ENCODE results near the gene CLCN5.

The CLCN5 gene

DNA sequence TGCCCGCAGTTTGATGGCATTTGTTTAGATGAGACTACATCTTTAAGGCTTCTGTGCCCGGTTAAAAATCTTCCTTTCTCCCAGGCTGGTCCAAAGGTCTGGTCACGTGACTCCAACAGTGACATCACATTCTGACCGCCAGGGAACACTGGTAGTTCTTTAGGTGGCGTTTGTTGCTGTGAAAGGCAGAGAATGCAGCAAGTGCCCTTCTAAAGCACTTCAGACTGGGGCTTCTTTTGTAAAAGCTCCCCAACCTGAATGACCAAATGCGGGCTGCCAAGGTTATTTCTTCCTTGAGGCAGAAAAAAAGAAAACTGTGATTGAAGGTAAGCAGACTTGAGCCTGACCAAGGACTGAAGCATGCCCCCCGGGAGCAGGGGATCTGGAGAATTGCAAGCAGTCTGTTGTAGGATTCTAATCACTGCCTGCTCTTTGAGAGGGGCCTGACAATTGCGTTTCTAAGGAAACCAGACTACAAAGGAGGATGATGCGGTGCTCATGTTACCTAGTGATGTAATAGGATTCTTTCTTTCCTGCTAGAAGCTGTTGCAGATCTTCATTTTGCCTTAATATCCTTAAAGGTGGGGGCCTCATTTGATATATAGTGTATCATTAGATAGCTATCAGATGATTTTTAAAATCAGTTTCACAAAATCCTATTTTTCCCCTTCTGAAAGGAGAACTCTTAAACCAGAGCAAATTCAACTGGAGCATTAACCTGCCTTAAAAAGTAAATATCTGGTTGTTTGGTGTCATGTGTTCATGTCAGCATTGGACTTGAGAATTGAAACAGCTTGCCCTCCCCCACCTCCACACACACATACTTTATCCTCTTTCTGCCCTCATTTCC is 145.3 kb downstream of the CLCN5 start:
- Mint-ChIP-seq H3K9me3 (peaks cover 2% of the 10 kb centered on the region), H3K4me1 (peaks cover 7% of the 10 kb centered on the region), H3K27me3 (ENCODE audit: low read depth) (no peaks in the 10 kb centered on the region), H3K36me3 (ENCODE audit: low read depth) (peaks cover 9% of the 10 kb centered on the region), H3K4me3 (peak overlapping the region; percentile 34 to 65 (median 63)), H3K27ac (peak overlapping the region; percentile 85 to 94 (median 92))
- TF ChIP-seq, protein P1, sequence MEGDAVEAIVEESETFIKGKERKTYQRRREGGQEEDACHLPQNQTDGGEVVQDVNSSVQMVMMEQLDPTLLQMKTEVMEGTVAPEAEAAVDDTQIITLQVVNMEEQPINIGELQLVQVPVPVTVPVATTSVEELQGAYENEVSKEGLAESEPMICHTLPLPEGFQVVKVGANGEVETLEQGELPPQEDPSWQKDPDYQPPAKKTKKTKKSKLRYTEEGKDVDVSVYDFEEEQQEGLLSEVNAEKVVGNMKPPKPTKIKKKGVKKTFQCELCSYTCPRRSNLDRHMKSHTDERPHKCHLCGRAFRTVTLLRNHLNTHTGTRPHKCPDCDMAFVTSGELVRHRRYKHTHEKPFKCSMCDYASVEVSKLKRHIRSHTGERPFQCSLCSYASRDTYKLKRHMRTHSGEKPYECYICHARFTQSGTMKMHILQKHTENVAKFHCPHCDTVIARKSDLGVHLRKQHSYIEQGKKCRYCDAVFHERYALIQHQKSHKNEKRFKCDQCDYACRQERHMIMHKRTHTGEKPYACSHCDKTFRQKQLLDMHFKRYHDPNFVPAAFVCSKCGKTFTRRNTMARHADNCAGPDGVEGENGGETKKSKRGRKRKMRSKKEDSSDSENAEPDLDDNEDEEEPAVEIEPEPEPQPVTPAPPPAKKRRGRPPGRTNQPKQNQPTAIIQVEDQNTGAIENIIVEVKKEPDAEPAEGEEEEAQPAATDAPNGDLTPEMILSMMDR (IDR thresholded peaks at IDR 0.05; ENCODE audit: unreplicated experiment in 3 of 3): peak in 2 of 3 experiments; percentile 12 to 14

- TF ChIP-seq, protein P1 (IDR thresholded peaks at IDR 0.05; ENCODE audit: unreplicated experiment in 3 of 3): no peak
- peak overlapping the region; percentile 85 to 94 (median 92) for H3K27ac Mint-ChIP-seq
- peaks cover 7% of the 10 kb centered on the region for H3K4me1 Mint-ChIP-seq
- H3K36me3 Mint-ChIP-seq (ENCODE audit: low read depth): peaks cover 9% of the 10 kb centered on the region
- H3K9me3 Mint-ChIP-seq: peaks cover 2% of the 10 kb centered on the region
- peak overlapping the region; percentile 32 to 63 (median 34) for H3K4me3 Mint-ChIP-seq
- no peaks in the 10 kb centered on the region for H3K27me3 Mint-ChIP-seq (ENCODE audit: low read depth)
These were observed 145.8 kb downstream of the CLCN5 start for GRCh38 chrX:50068285-50068563.

- no peaks in the 10 kb centered on the region for H3K27me3 Mint-ChIP-seq (ENCODE audit: low read depth)
- TF ChIP-seq, protein P1 (IDR thresholded peaks at IDR 0.05; ENCODE audit: unreplicated experiment in 3 of 3): no peak
- H3K9me3 Mint-ChIP-seq: peaks cover 2% of the 10 kb centered on the region
- H3K27ac Mint-ChIP-seq: peak overlapping the region in 2 of 3 experiments; percentile 43 to 92
- no peak overlapping the region for H3K4me3 Mint-ChIP-seq
- H3K36me3 Mint-ChIP-seq (ENCODE audit: low read depth): peaks cover 9% of the 10 kb centered on the region
- peaks cover 7% of the 10 kb centered on the region for H3K4me1 Mint-ChIP-seq
These were observed 146.5 kb downstream of the CLCN5 start for GRCh38 chrX:50068893-50069292.

GRCh38 chrX:50071494-50071893 is 149.1 kb downstream of the CLCN5 start:
- Mint-ChIP-seq H3K27me3 (ENCODE audit: low read depth) (no peaks in the 10 kb centered on the region), H3K27ac (no peak overlapping the region), H3K4me1 (peaks cover 7% of the 10 kb centered on the region), H3K4me3 (no peak overlapping the region), H3K36me3 (ENCODE audit: low read depth) (peaks cover 9% of the 10 kb centered on the region), H3K9me3 (no peaks in the 10 kb centered on the region)
- TF ChIP-seq, protein P1 (IDR thresholded peaks at IDR 0.05; ENCODE audit: unreplicated experiment in 3 of 3): no peak

DNA sequence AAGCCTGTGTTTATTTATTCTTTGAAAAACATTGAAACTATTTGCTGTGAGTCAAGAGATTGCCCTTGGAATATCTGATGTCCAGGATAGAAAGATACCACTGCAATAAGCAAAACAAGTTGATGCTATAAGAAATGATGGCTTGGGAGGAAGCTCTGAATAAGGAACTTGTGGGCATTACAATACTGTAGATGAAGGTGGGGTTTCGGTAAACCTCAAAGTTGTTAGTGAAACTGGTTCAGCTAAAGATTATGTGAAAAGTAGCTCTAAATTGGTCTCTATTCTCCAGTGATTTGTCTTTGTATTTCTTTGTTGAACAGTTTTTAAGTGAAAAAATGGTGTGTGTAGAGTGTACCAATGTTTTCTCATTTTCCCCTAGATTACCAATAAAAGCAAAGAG is 149.7 kb downstream of the CLCN5 start:
- H3K36me3 Mint-ChIP-seq (ENCODE audit: low read depth): peaks cover 9% of the 10 kb centered on the region
- TF ChIP-seq, protein P1 (IDR thresholded peaks at IDR 0.05; ENCODE audit: unreplicated experiment in 3 of 3): no peak
- no peak overlapping the region for H3K4me3 Mint-ChIP-seq
- H3K4me1 Mint-ChIP-seq: peaks cover 6% of the 10 kb centered on the region
- H3K27me3 Mint-ChIP-seq (ENCODE audit: low read depth): no peaks in the 10 kb centered on the region
- H3K9me3 Mint-ChIP-seq: no peaks in the 10 kb centered on the region
- H3K27ac Mint-ChIP-seq: no peak overlapping the region

DNA sequence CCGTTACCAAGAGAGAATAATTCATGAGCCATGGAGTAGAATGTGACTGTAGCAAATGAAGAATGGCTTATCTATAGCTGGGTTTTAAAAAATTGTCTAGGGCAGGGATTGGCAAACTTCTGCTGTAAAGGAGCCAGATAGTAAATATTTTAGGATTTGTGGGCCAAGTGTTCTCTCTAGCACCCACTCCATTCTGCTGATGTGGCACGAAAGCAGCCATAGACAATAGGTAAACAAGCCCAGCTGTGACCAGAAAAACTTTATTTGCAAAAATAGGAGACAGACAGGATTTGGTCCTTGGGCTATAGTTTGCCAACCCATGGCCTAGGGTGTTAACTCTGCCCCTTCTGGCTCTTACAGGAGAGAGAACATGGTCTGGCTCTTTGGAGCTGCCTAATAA is 151.2 kb downstream of the CLCN5 start:
- Mint-ChIP-seq H3K27ac (no peak overlapping the region), H3K4me3 (no peak overlapping the region), H3K36me3 (ENCODE audit: low read depth) (peaks cover 9% of the 10 kb centered on the region), H3K9me3 (no peaks in the 10 kb centered on the region), H3K4me1 (no peaks in the 10 kb centered on the region), H3K27me3 (ENCODE audit: low read depth) (no peaks in the 10 kb centered on the region)
- TF ChIP-seq, protein P1 (IDR thresholded peaks at IDR 0.05; ENCODE audit: unreplicated experiment in 3 of 3): no peak

All from nephron (organoid).